HepG2 (cell line): Measurements from ENCODE around the gene CDSN.
"Not testable (repeated sequence)": the region's sequence is repeated elsewhere in the genome, so short reads cannot be mapped to it uniquely, and the experiment has no call there.

Source experiments
- CHD2 ChIP-seq: IDR thresholded peaks from 2 replicates; pipeline ENCODE4 v1.6.1; 2011; ENCODE audit warnings: low read depth, low read length, improper control_type of control experiment
- MYC ChIP-seq: sonication (generic); formaldehyde crosslinking; IDR thresholded peaks from 2 replicates; pipeline ENCODE4 v1.9.0; 2021; ENCODE audit warnings: missing genetic modification reagents, borderline replicate concordance
- NR2F6 ChIP-seq, 2 experiments: IDR thresholded peaks; 2 replicates each; pipeline ENCODE4 v1.6.1; 2016; ENCODE audit warnings: antibody characterized with exemption in 1 of 2, mild to moderate bottlenecking in 1 of 2
- RXRA ChIP-seq: sonication (generic); formaldehyde crosslinking; IDR thresholded peaks from 2 replicates; pipeline ENCODE4 v1.5.1; 2020; ENCODE audit warnings: missing genetic modification reagents

- not testable (repeated sequence) for TF ChIP-seq MYC; RXRA (CRISPR knock-in tag); CHD2; NR2F6 (IDR thresholded peaks at IDR 0.05); NR2F6 (CRISPR knock-in tag; IDR thresholded peaks at IDR 0.05)
These were observed 52.2 kb downstream of the CDSN start for GRCh38 chr6:31067891-31068668.
